NOMO-1 treated with DMSO at 0.1 percent for 48 hours (cell line): ENCODE results near the gene BIVM.
A peak's percentile ranks its signal among the peaks of the same experiment; 100 is the strongest.

ENCODE experiments used
- DNase-seq: peaks from one replicate; lab custom pipeline; 2025; ENCODE audit not compliant: unreplicated experiment; lab: John Stamatoyannopoulos, UW

BIVM gene

DNA sequence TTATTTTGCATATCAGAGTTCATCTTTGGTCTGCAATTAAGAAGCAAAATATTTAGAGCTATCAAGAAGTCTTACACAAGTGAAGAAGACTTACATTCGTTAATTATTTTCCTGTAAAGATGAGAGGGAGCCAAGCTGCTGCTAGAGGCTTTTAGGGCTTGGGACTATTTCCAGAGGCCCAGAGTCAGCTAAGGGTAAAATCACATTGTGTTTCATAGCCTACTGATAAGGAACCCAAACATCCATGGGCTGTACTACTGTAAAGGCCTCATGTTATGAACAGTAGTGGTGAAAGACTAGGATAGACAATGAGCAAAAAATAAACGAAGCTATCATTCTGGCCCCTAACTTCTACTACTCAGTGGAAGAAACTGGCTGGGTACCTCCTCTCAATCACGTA lies 14.4 kb upstream of the BIVM start:
- no peak for DNase-seq

DNA sequence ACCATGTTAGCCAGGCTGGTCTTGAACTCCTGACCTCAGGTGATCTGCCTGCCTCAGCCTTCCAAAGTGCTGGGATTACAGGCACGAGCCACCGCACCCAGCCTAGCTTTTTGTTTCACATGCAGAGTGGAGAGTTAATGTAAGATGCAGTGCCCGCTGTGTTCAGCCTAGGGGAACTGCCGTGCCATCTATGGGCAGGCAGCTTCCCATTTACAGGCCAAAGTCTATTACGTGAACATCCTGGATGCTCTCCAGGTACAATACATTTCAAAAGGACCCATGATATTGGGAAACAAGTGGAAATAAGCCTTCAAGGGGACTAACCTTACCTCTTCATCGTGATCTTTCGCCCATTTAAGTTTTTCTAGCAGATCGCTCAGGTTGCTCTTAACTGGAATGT lies 10.2 kb upstream of the BIVM start:
- DNase-seq = no peak

DNA sequence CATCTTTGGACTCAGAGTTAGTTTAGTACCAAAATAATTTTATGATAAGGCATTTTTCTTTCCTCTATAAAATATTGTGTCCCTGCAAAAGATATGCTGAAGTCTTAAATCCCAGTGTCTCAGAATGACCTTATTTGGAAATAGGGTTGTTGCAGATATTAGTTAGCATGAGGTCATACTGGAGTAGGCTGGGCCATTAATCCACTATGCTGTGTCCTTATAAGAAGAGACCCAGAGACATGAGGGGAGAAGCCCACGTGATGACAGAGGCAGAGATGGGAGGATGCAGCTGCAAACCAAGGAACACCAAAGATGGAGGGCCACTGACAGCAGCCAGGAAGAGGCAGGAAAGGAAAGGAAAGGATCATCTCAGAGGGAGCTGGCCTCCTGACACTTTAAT lies 6.5 kb upstream of the BIVM start:
- DNase-seq = no peak

DNA sequence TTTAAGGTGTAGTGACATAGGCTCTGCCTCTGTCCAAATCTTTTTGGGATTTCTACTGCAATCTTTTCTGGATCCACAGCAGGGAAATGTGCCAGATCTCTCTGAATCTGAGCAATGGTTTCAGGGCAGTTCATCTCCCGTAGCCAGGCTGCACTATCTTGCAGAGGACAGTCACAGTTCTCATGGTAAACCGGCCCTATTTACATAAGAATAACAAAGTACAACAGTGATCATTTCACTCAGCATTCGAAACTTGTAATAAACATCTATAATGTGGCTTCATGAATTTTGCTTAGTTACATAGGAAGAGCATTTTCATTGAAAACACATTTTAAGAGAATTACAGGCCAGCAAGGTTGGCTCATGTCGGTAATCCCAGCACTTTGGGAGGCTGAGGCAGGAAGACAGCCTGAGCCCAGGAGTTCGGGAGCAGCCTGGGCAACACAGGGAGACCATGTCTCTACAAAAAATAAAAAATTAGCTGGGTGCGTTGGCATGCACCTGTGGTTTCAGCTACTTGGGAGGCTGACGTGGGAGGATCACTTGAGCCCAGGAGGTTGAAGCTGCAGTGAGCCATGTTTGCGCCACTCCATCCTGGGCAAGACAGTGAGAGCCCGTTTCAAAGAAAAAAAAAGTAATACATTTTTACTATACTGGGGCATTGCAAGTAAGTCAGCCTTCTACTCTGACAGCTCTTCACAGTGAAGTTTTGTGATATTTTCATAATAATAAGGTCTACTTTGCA lies 5.1 kb upstream of the BIVM start:
- DNase-seq = no peak

DNA sequence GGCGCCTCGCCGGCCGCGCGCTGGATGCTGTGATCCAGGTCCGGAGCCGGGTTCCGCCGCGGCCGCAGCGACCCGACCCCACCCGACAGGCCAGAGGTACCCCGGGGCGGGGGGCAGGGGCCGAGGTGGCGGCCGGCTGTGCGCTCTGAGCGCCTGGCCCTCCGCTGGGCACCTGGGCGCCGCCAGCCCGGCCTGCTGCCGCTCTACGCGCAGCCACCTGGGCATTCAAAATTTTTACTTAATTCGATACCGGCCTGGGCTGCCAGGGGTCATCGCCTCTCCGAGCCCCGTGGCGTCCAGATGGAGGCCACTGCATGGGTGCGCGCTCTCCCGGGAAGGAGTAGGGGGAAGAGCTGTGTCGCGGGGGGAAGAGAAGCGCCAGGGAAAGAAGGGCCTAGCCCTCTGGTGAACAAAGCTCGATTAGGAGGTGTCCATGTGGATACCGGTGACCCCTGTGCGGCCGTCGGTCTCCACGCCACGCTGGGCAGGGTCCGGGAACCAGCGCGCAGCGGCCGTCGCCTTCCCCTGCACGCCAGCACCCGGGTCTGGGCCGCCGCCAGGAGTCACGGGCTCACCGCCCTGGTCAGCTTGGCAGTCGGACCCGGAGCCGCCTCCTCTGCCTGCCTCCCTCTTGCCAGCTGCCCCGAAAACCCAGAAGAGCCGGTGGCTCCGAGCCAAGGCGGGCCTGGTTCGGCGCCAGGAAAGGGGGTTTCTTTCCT lies 666 bp downstream of the BIVM start:
- DNase-seq = no peak

DNA sequence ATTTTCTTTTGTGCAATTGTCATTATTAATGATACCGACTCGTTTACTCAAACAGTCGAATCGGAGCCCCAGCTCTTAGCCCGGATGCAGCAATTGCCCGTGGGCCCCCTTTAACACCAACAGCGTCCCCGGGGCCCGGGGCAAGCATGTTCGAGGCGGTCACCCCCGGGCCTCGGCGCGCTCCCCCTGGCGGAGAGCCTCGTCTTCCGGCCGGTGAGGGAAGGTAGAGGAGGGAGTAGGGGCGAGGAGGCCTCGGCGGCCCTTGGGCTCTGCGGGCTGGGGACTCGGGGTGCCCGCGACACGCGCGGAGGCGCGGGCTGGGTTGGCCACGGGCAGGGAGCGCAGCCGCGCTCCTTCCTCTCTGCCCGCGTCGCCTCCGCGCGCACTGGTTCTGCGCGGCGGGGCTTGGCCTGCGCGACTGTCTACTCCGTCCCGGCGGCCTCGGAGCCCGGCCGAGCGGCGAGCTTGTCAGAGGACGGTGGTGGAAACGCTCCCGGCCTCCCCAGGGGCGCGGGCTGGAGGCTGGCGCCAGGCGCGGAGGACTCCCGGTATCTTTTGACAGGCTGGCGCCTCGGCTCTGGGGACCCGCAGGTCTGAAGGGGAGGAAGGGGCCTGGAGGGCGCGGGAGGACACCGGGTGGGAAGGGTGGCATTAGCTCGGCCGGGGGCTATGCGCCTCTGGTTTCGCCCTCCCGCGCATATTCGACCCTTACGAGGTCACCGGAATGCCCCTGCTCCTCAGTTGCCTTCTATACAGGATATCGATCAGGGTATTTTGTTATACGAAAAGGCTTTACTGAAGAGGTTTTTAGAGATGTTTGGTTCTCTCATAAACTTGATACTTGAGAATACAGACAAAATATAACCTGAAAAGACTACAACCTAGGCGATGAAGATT lies 1.5 kb downstream of the BIVM start:
- DNase-seq = peak; percentile 66

DNA sequence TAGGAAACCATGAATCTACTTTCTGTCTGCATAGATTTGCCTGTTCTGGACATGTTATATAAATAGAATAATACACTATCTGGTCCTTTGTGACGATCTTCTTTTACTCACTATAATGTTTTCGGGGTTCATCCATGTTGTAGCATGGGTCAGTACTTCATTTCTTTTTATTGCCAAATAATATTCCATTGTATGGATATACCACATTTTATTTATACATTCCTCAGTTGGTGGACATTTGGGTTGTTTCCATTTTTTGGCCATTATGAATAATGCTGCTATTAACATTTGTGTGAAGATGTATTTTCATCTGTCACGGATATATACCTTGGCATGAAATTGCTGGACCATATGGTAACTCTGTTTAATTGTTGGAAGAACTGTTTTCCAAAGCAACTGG lies 6.8 kb downstream of the BIVM start:
- DNase-seq = no peak

DNA sequence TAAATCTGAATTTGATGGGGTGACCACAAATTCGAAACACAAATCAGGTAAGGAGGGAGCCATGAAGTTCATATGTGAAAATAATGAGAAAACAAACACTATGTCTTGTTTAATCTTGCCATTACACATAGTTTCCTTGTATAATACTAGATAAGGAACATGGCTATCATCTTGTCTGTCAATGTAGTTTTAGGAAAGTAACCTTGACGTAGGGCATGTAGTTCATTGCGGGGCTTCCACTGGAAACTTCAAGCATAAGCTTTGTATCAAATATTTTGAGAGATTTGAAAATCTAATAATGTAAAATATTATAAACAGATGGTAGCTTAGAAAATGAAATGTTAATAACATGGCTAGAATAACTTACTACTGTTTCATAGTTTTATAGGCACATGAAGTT lies 8.8 kb downstream of the BIVM start:
- DNase-seq = no peak

DNA sequence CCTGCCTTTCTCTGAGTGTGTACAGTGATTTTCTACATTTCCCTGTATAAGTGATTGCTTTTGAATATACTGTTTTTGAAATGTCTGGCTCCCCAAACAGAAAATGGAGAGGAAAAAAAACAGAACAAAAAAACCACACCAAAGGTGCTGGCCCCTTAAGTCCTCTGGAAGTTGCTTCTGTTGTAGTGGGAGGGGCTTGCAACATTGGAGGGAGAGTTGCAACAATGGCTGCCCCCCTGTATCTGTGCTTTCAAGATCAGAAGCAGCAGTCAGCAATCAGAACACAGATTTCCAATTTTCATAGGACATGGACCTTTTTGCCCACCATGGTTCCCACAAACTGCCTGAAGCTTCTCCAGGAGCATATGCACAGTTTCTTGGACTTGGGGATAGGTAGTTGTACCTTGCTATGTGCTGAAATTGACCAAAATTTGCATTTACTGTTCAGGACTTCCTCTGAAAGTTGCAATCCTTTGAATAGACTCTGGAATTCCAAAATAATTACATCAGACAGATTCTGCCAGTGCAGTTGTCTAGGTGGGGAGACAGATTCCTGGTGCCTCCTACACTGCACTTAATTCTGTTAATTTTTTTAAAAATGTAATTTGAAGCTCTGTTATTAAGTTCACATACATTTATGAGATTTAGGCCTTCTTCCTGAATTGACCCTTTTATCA lies 13.8 kb downstream of the BIVM start:
- no peak for DNase-seq

DNA sequence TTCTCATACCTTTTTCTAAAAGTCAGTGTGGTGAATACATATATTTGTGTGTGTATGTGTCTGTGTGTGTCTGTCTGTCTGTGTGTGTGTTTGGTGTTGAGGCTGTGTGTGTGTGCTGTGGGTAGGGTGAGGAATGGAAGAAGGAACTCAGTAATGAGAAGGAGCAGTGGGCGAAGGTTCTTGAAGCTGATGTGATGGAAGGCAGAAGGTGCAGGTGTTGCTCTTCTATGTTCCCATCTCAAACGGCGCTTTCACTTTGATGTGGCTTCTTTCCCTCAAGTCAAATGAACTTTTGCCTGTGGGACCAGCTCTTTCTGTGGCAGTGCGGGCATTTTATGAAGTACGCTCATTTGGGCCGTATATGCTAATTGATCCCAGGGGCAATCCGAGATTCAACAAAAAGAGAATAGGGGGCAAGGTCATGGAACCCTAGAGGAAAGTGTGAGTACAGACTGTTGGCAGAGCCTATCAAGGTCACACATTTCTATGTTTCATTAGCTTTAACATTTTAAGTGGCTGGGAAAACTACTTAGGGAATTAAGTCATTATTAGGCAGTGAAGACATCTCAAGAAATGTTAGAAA lies 15.2 kb downstream of the BIVM start:
- no peak for DNase-seq

DNA sequence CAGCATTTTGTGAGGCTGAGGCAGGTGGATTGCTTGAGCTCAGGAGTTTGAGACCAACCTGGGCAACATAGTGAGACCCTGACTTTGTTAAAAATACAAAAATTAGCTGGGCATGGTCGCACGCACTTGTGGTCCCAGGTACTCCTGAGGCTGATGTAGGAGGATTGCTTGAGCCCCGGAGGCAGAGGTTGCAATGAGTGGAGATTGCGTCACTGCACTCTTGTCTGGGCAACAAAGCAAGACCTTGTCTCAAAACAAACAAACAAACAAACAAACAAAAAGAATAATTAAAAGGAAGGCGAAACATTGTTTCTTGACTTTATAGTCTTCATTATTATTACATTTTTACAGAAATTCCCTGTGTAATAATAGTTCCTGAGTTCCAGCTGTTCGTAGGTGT lies 15.9 kb downstream of the BIVM start:
- DNase-seq = no peak

DNA sequence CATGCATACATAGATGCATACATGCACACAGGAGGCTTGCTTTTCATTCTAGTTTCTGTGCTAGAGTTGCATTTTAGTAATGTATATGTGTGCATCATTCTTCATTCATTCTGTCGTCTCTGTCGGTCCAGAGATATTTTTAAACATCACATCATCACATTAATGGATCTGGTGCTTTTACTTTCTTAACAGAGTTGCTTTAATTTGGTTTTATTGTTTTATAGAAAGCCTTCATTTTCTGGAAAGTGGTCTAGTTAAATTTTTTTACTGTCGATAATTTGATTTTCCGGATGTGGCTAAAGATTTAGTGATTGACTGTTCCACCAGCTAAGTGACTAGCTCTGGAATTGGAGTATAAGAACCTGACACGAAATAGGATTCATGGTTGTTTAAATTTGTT lies 16.9 kb downstream of the BIVM start:
- no peak for DNase-seq

DNA sequence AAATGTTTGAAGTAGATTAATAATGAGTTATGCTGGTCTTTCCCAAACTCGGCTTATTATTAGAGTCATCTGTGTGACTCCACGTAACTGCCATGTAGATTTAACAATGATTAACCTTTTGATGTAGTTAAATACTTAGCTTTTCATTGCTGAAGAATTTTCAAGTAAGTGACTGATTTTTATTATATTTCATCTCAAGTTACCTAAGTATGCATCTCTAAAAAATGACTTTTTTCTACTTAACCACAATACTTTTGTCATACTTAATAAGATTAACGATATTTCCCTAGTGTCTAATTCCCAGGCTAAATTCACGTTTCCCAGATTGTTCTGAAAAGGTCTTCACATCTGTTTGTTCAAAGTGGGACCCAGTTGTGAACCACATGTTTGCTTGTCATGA lies 17.8 kb downstream of the BIVM start:
- DNase-seq = no peak

DNA sequence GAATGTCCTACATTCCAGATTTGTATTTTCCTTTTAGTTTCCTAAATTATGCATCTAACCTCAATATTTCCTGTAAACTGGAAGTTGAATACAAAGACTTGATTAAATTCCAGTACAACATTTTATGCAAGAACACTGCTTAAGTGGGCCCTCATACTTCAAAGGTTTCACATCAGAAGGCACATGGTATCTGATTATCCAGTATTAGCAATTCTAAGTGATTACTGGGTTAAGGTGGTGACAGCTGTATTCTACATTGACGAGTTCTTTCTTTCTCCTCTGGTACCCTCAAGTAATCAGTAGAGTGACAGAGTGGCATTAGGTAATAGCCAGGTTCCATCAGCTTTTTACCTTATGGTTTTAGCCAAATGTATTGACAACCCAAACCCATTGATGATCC lies 18.3 kb downstream of the BIVM start:
- no peak for DNase-seq

DNA sequence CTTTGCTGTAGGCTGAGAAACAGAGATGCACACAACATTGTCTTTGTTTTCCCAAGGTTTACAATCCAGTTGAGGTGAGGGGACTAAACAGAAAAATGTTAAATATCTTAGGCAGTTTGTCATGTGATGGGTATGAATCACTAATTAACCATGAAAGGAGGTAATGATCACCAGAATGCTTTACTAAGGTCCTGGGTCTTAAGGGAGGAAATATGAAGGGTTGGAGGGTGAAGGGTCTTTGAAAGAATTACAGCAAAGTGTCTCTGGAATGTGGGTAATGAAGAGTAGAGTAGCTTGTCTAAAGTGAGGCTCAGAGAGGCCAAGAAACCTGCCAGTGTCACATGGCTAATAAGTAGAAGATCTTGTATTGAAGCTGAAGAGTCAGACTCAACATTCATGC lies 19.0 kb downstream of the BIVM start:
- DNase-seq = no peak

DNA sequence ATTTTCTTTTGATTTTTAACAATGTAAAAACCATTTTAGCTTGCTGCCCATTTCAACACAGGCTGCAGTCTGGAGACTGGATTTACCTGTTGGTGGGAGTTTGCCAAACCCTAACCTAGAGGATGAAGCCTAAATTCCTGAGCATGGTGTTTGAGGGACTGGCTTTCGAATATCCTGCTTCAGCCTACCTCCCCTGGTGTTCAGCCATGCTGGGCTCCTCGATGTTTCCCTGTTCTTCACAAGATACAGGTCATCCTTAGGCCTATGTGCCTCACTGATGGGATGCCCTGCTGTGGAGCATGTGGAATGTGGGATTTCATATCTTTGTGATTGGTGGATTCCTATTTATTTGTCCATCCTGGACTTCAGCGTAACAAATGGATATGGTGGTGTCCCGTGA lies 26.5 kb downstream of the BIVM start:
- no peak for DNase-seq

DNA sequence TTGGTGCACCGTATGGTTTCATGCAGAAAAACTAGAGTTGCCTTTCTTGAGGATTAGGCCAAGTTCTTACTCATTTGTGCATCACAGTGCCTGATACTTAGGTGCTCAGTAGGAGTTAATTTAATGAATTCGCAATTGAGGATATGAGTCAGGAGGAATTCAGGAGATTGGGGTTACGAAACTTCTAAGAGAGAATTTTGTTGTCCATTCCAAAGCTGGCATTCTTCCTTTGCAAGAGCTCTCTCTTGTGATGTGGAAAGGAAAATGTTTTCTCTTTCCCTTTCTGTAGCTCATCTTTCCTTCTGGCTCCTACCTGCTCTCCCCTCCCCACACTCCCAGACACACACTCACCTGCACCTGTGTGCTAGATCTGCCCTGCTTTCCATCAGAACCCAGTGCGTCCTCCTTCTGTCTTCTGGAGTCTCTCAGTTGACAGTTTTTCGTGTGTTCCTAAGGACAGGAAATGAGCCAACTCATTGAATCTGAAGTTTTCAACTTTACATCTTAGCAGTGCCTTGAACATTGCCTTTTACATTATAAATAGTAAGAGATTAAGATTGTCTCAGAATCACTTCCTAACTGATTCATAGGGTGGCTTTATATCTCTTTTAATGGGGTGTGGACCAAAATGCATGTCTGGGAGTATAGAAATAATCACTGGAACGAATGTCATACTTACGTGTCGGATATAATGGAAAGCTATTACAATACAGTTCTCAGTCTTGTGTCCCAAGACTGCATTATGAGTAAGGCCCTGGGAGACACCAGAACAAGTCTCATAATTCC lies 27.2 kb downstream of the BIVM start:
- DNase-seq = no peak

DNA sequence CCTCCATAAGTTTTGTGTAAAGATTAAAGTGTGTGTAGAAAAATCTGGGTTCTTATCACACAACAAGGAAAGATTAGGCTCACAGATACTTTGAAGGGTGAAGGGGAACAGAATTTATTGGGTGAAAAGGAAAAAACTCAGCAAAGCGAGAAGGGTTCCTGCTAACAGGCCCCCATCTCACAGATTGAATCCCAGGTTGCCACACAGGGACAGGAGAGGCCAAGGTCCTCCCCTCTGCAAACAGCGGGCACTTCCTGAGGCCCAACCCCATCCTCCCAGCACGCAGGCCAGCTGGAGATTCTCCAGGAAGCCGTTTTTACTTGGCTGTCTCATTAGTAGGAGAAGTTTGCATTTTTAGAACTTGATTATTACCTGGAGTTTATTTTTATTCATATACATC lies 31.7 kb downstream of the BIVM start:
- no peak for DNase-seq

DNA sequence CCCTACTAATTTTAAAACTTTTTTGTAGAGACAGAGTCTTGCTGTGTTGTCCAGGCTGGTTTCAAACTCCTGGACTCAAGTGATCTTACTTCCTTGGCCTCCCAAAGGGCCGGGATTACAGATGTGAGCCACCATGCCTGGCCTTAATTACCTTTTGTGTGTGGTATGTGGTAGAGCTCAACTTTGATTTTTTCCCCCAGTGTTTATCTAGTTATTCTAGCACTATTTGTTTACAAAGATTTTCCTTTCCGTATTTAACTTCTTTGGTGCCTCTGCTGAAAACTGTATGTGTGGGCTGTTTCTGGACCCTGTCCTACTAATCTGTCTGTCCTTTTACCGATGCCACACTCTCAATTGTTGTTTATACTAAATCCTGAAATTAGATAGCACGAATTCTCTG lies 37.6 kb downstream of the BIVM start:
- DNase-seq = no peak

DNA sequence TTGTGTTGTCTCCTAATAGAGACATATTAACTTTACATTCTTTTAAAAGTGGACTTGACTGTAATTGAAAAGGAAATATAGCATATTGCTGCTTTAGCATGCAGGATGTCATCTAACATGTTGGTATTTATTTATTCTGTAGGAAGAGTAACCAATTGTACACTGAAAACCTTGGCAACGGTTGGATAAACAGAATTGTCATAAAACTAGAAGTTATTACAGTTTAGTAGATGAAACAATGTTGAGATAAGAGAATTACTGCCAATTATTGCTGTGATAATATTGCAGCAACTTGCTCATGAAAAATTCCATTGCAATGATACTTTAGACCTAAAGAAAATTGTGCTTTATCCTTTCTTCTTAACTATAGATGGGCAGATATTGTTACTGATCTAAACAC lies 39.4 kb downstream of the BIVM start:
- no peak for DNase-seq
